Hepatocyte (in vitro differentiated cells): Measurements from ENCODE around the gene CCDC27. TPM values are rescaled to one million over a fixed set of nuclear protein-coding genes. Genes with fewer than 3 reads are reported as not detected.

Experiments used
- DNase-seq: peaks from one replicate; pipeline ENCODE4 v3.0.0-alpha.2; 2016; ENCODE audit warnings: low spot score
- H2AFZ ChIP-seq: fragments of 200-600 bp; sonication (generic); 2 replicates; pipeline ENCODE4 v1.6.0; 2016; ENCODE audit warnings: antibody characterized with exemption, mild to moderate bottlenecking
- H3K27ac ChIP-seq: fragments of 200-600 bp; sonication (generic); 2 replicates; pipeline ENCODE4 v1.5.1; 2016; ENCODE audit warnings: mild to moderate bottlenecking
- H3K27me3 ChIP-seq: fragments of 200-600 bp; sonication (generic); 2 replicates; pipeline ENCODE4 v1.6.1; 2016
- H3K36me3 ChIP-seq: fragments of 200-600 bp; sonication (generic); replicated peaks from 2 replicates; pipeline ENCODE4 v1.5.1; 2016; ENCODE audit warnings: low read depth; ENCODE audit not compliant: insufficient read depth
- H3K4me1 ChIP-seq: fragments of 200-600 bp; sonication (generic); 2 replicates; pipeline ENCODE4 v1.5.1; 2016; ENCODE audit warnings: mild to moderate bottlenecking, moderate library complexity; ENCODE audit not compliant: insufficient read depth
- H3K4me2 ChIP-seq: fragments of 200-600 bp; sonication (generic); 2 replicates; pipeline ENCODE4 v1.6.0; 2016
- H3K4me3 ChIP-seq: fragments of 200-600 bp; sonication (generic); 2 replicates; pipeline ENCODE4 v1.5.1; 2016; ENCODE audit warnings: mild to moderate bottlenecking
- H3K79me2 ChIP-seq: fragments of 200-600 bp; sonication (generic); 2 replicates; pipeline ENCODE4 v1.6.0; 2017; ENCODE audit warnings: mild to moderate bottlenecking
- H3K9me2 ChIP-seq: fragments of 200-600 bp; sonication (generic); replicated peaks from 2 replicates; pipeline ENCODE4 v1.6.0; 2017; ENCODE audit warnings: mild to moderate bottlenecking; ENCODE audit not compliant: insufficient read depth
- H3K9me3 ChIP-seq: fragments of 200-600 bp; sonication (generic); 2 replicates; pipeline ENCODE4 v1.5.1; 2016; ENCODE audit warnings: low read depth, mild to moderate bottlenecking
- H4K20me1 ChIP-seq: fragments of 200-600 bp; sonication (generic); 2 replicates; pipeline ENCODE4 v1.6.0; 2016; ENCODE audit warnings: mild to moderate bottlenecking; ENCODE audit not compliant: insufficient read depth, poor library complexity, severe bottlenecking
- CTCF ChIP-seq: fragments of 200-600 bp; sonication (generic); IDR thresholded peaks from 2 replicates; pipeline ENCODE4 v1.5.1; 2016; ENCODE audit warnings: antibody characterized with exemption, mild to moderate bottlenecking; ENCODE audit not compliant: poor library complexity
- EZH2 ChIP-seq: fragments of 200-600 bp; sonication (generic); IDR thresholded peaks from 2 replicates; pipeline ENCODE4 v1.6.1; 2016; ENCODE audit warnings: antibody characterized with exemption, mild to moderate bottlenecking, borderline replicate concordance
- EZH2phosphoT487 ChIP-seq: fragments of 200-600 bp; sonication (generic); IDR thresholded peaks from one replicate; pipeline ENCODE4 v1.6.1; 2018; ENCODE audit warnings: antibody characterized with exemption, mild to moderate bottlenecking, low read depth, moderate library complexity; ENCODE audit not compliant: unreplicated experiment, severe bottlenecking
- WGBS: methylation state at CpG from one replicate; pipeline ENCODE4 v1.1.6; 2016; ENCODE audit warnings: low lambda C conversion rate; ENCODE audit errors: missing lambda C conversion rate; 5-methylcytosine and 5-hydroxymethylcytosine counted together
- polyA plus RNA-seq: library from polyadenylated mRNA; unstranded; fragments of >200 nt; fragmentation: Nextera tagmentation; extraction: Ambion mirVana; gene quantifications from 2 replicates; pipeline ENCODE4 v1.2.1, GENCODE V29; 2016
- total RNA-seq: library from RNA; depleted of rRNA; stranded (reverse); fragments of >200 nt; gene quantifications from 2 replicates; pipeline ENCODE4 v1.2.3, GENCODE V29; 2014

Gene CCDC27
- total and polyA plus RNA-seq, 2 experiments from 2014 or later, result 0.17 to 0.59 TPM

GRCh38 chr1:3717041-3717714 is 35.1 kb upstream of the CCDC27 start:
- H2AFZ ChIP-seq, result no peak overlapping the region
- no peaks in the 10 kb centered on the region for H3K9me2 ChIP-seq
- no peak overlapping the region for H3K27ac ChIP-seq
- WGBS, result 72% methylated on average over 29 of the region's 33 CpGs
- no peaks in the 10 kb centered on the region for H3K9me3 ChIP-seq
- H3K4me3 ChIP-seq, result no peak overlapping the region
- DNase-seq, result no peak
- TF ChIP-seq EZH2 (no peak), CTCF (no peak), EZH2phosphoT487 (no peak)
- H4K20me1 ChIP-seq, result no peaks in the 10 kb centered on the region
- H3K36me3 ChIP-seq, result no peaks in the 10 kb centered on the region
- H3K4me1 ChIP-seq, result peaks cover 1% of the 10 kb centered on the region
- H3K4me2 ChIP-seq, result no peak overlapping the region
- H3K79me2 ChIP-seq, result no peaks in the 10 kb centered on the region
- no peaks in the 10 kb centered on the region for H3K27me3 ChIP-seq

- Histone ChIP-seq H3K9me2 (no peaks in the 10 kb centered on the region), H3K4me3 (no peak overlapping the region), H3K4me2 (peak overlapping the region; percentile 67), H3K79me2 (no peaks in the 10 kb centered on the region), H2AFZ (no peak overlapping the region), H3K36me3 (no peaks in the 10 kb centered on the region), H4K20me1 (no peaks in the 10 kb centered on the region), H3K4me1 (no peaks in the 10 kb centered on the region), H3K9me3 (no peaks in the 10 kb centered on the region), H3K27ac (no peak overlapping the region), H3K27me3 (no peaks in the 10 kb centered on the region)
- WGBS, result 29% methylated on average over 25 of the region's 40 CpGs
- peak; percentile 62 for DNase-seq
- TF ChIP-seq CTCF (no peak), EZH2phosphoT487 (no peak), EZH2 (no peak)
These were observed 34.3 kb upstream of the CCDC27 start for GRCh38 chr1:3717715-3718601.

DNA sequence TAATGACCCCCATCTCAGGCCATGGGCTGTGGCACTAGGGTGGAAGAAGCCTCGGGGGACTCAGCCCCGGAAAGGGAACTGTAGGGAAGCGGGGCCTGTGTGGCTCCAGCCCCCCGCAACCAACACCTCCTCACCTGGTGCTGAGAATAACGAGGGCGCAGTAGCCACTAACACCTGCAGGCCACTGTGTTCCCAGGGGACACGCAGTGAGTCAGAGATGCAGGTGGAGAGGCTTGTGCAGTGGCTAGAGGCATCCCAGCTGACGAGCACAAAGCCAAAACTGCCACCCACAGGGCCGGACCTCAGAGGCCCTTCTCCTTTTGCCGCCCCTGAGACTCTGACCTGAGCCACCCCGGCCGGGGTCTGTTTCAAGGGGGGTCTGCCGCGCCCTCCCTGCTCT is 33.5 kb upstream of the CCDC27 start:
- Histone ChIP-seq H3K36me3 (no peaks in the 10 kb centered on the region), H3K79me2 (no peaks in the 10 kb centered on the region), H4K20me1 (no peaks in the 10 kb centered on the region), H2AFZ (no peak overlapping the region), H3K27me3 (no peaks in the 10 kb centered on the region), H3K4me2 (no peak overlapping the region), H3K27ac (no peak overlapping the region), H3K9me3 (no peaks in the 10 kb centered on the region), H3K9me2 (no peaks in the 10 kb centered on the region), H3K4me1 (no peaks in the 10 kb centered on the region), H3K4me3 (no peak overlapping the region)
- WGBS, result 90% methylated on average over 14 of the region's 14 CpGs
- no peak for DNase-seq
- TF ChIP-seq EZH2phosphoT487 (no peak), EZH2 (no peak), CTCF (no peak)
